Parathyroid adenoma (tissue), 2 donors: ENCODE measurements around the gene MCU.
"Not testable (repeated sequence)": the region's sequence is repeated elsewhere in the genome, so short reads cannot be mapped to it uniquely, and the experiment has no call there.

Source experiments
- H2AFZ ChIP-seq: fragments of 300-600 bp; sonication (generic); one replicate; pipeline ENCODE4 v1.7.0; 2017; ENCODE audit warnings: antibody characterized with exemption, mild to moderate bottlenecking
- H3K27ac ChIP-seq: fragments of 300-600 bp; sonication (generic); one replicate; pipeline ENCODE4 v1.7.0; 2017
- H3K27me3 ChIP-seq: fragments of 300-600 bp; sonication (generic); one replicate; pipeline ENCODE4 v1.7.0; 2017; ENCODE audit warnings: low read length; ENCODE audit not compliant: control insufficient read depth, insufficient read depth
- H3K36me3 ChIP-seq: fragments of 300-600 bp; sonication (generic); one replicate; pipeline ENCODE4 v1.7.0; 2017; ENCODE audit warnings: low read length; ENCODE audit not compliant: control insufficient read depth, insufficient read depth
- H3K4me1 ChIP-seq: fragments of 300-600 bp; sonication (generic); one replicate; pipeline ENCODE4 v1.7.0; 2017; ENCODE audit warnings: control low read depth
- H3K4me2 ChIP-seq: fragments of 300-600 bp; sonication (generic); one replicate; pipeline ENCODE4 v1.7.0; 2017; ENCODE audit warnings: low read length
- H3K4me3 ChIP-seq: fragments of 300-600 bp; sonication (generic); one replicate; pipeline ENCODE4 v1.7.0; 2017; ENCODE audit warnings: low read depth, low read length
- H3K79me2 ChIP-seq: fragments of 300-600 bp; sonication (generic); one replicate; pipeline ENCODE4 v1.7.0; 2017; ENCODE audit warnings: control low read depth
- H3K9ac ChIP-seq: fragments of 300-600 bp; sonication (generic); one replicate; pipeline ENCODE4 v1.7.0; 2017; ENCODE audit warnings: mild to moderate bottlenecking
- H3K9me3 ChIP-seq: fragments of 300-600 bp; sonication (generic); one replicate; pipeline ENCODE4 v1.7.0; 2017; ENCODE audit warnings: low read length; ENCODE audit not compliant: control insufficient read depth
- CTCF ChIP-seq: fragments of 300-600 bp; sonication (generic); IDR thresholded peaks from one replicate; pipeline ENCODE4 v1.7.0; 2017; ENCODE audit warnings: antibody characterized with exemption, mild to moderate bottlenecking
- donor health status: primary hyperparathyroidism.

MCU gene

GRCh38 chr10:72765051-72765745 lies 73.3 kb downstream of the MCU start:
- Histone ChIP-seq H3K27ac (no peak overlapping the region), H3K27me3 (no peaks in the 10 kb centered on the region)

GRCh38 chr10:72771195-72771594 lies 79.3 kb downstream of the MCU start:
- not testable (repeated sequence) for H3K9me3 ChIP-seq, H3K4me3 ChIP-seq, H3K27me3 ChIP-seq, H3K4me2 ChIP-seq, H2AFZ ChIP-seq, H3K4me1 ChIP-seq, H3K36me3 ChIP-seq, H3K9ac ChIP-seq, H3K27ac ChIP-seq
- peaks cover 14% of the 10 kb centered on the region for H3K79me2 ChIP-seq

More at GRCh38 chr10:72765051-72765745, 73.3 kb downstream of the MCU start:
- no peak for TF ChIP-seq CTCF
- Histone ChIP-seq H3K4me2 (no peak overlapping the region), H3K9me3 (no peaks in the 10 kb centered on the region), H3K9ac (no peak overlapping the region), H3K36me3 (no peaks in the 10 kb centered on the region), H3K4me1 (peaks cover 4% of the 10 kb centered on the region), H3K79me2 (no peaks in the 10 kb centered on the region), H3K4me3 (no peak overlapping the region), H2AFZ (no peak overlapping the region)

GRCh38 chr10:72772031-72772430 lies 80.1 kb downstream of the MCU start:
- H3K4me1 ChIP-seq = no peaks in the 10 kb centered on the region
- no peaks in the 10 kb centered on the region for H3K36me3 ChIP-seq
- no peaks in the 10 kb centered on the region for H3K27me3 ChIP-seq
- H3K27ac ChIP-seq = no peak overlapping the region
- H3K79me2 ChIP-seq = peaks cover 14% of the 10 kb centered on the region
- no peak overlapping the region for H3K4me3 ChIP-seq
- no peak overlapping the region for H3K4me2 ChIP-seq
- no peak overlapping the region for H3K9ac ChIP-seq
- H3K9me3 ChIP-seq = no peaks in the 10 kb centered on the region
- no peak overlapping the region for H2AFZ ChIP-seq
- TF ChIP-seq CTCF = no peak

- Histone ChIP-seq H3K27me3 (no peaks in the 10 kb centered on the region), H3K4me1 (no peaks in the 10 kb centered on the region), H3K4me3 (no peak overlapping the region), H3K79me2 (peaks cover 4% of the 10 kb centered on the region), H3K9ac (no peak overlapping the region), H3K27ac (no peak overlapping the region), H2AFZ (no peak overlapping the region), H3K4me2 (no peak overlapping the region), H3K9me3 (no peaks in the 10 kb centered on the region), H3K36me3 (no peaks in the 10 kb centered on the region)
- TF ChIP-seq CTCF = no peak
These were observed 87.9 kb downstream of the MCU start for GRCh38 chr10:72779874-72780273.

GRCh38 chr10:72782649-72783330 lies 90.8 kb downstream of the MCU start:
- no peaks in the 10 kb centered on the region for H3K4me1 ChIP-seq
- H3K27ac ChIP-seq = no peak overlapping the region
- no peaks in the 10 kb centered on the region for H3K79me2 ChIP-seq
- H3K9ac ChIP-seq = no peak overlapping the region
- H3K4me3 ChIP-seq = no peak overlapping the region
- H3K36me3 ChIP-seq = no peaks in the 10 kb centered on the region
- TF ChIP-seq CTCF = no peak
- no peak overlapping the region for H3K4me2 ChIP-seq
- no peaks in the 10 kb centered on the region for H3K9me3 ChIP-seq
- H3K27me3 ChIP-seq = no peaks in the 10 kb centered on the region
- no peak overlapping the region for H2AFZ ChIP-seq
